HG03460 (cell line): ENCODE measurements around the gene AGBL1.
"Not testable (repeated sequence)": the region's sequence is repeated elsewhere in the genome, so short reads cannot be mapped to it uniquely, and the experiment has no call there.

Source experiments
- ATAC-seq: cut with Tn5 transposase; IDR thresholded peaks from one replicate; pipeline ENCODE4 v1.9.1; 2021; ENCODE audit not compliant: unreplicated experiment

Gene AGBL1

DNA sequence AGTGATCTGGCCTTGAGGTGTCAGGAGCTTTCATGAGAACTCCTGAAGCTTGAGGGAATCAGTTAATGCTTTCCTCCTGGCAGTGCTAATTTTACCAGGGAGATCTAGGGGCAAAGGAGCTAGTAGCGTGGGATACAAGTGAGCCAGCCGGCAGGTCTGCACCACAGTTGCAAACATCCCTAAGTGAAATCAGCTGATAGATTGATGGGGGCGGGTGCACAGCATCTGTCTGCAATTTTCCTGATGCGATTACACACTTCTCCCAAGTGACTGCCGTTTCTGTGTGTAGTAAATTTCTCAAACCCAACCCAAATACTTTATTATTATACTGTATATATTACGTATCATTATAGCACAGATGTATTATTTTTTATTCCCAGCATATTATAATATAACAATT, 304.5 kb downstream of the AGBL1 start:
- no peak for ATAC-seq

DNA sequence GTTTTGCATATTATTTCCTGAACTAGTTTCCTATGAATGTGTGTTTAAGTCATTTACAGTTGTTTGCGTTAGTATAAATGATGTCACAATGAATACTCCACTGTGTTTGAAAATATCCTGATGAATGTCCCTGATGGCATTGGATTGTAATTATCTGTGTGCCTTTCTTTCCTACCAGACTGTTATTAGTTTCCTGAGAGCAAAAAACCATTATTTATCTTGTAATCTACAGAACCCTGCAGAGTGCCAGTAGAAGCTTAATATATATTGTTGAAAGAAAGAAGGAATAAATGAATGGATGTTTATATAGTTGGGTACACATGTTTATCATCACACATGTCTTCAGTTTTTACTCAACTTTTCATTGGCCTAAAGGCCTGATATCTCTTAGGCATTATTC, 312.6 kb downstream of the AGBL1 start:
- ATAC-seq = no peak

DNA sequence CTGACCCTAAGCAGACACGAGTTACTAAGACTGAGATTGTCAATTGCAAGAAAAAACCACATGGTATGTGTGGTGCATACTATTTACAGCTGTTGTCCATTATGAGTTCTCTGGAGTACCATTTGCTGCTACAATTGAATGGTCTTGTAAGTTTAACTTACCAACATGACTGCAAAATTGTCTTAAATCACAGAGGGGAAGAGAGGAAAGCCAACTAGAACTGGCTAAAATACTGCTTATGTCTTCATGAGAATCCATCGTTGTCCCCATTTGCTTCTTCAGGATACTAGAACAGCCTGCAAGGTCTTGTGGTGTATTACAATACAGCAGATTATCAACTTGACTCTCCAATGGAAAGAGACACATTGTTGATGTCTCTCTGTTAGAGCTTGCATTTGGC, 313.2 kb downstream of the AGBL1 start:
- no peak for ATAC-seq

DNA sequence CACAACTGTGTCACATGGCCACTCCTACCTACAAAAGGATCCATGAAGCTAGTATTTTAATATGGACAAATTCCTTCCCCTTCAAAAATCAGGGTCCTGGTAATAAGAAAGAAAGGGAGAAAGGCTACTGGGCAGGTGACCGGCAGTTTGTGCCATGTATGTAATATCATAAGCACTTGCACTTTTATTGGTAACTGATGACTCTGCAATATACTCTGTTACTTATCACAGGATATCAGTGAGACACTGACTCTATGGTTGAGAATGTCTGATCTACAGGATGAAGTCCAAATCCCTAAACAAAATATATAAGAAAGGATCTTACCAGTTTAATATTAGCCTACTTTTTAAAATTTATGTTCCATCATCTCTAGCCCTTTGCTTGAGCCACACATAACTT, 315.2 kb downstream of the AGBL1 start:
- ATAC-seq = no peak

DNA sequence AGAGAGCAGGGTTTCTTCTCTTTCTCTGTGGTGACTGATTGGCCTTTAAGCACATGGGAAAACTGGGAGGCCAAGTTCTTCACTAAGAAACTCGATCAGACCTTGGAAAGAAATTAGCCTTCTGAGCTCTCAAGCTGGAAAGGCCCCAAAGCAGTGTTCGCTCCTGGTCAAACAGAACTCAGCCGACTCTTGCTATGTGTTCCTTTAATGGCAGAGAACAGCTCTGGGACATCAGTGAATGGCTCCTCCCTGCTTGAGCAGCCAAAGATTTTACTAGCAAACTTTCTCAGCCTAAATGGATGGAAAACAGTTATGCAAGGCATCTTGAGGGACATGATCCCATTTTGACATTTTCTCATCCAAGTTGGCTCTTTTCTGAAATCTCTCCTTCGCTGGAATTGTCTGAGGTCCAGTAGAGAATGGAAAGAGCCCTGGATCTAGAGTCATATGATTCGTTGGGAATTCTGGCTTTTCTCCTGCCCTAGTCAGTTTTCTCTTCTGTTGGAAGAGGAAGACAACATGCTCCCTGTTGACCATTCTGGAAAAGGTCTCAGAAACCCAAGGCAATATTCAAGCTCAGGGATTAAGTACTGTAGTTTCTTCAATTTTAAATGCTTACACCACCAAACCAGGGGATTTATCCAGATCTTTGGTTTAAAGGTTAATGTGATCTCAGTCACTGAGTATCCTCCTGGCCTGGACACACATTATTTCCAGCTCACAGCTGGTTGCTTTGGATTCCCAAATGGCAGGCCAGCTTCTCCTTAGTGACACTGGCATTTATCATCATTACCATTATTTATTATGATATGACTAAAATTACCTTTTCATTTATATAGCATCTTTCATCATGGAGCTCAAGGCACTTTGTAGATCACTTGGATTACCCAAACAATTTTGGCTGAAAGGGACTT, 319.6 kb downstream of the AGBL1 start:
- no peak for ATAC-seq

DNA sequence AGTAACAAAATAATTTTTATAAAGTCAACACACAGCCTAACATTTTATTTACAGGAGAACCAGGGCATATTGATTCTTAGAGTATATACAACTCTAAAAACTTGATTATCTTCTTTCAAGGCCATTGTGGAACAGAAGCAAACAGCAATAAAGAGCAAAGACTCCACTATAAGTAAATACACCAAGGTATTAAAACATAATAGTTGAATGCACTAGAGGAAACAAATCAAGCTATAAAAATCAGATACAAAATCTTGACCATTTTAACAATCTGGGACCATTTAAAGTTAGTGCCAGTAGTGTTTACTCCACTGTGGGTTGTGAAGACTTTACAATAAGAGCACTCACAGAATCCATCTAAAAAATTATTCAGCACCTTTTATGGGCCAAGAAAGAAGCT, 323.6 kb downstream of the AGBL1 start:
- ATAC-seq = no peak

DNA sequence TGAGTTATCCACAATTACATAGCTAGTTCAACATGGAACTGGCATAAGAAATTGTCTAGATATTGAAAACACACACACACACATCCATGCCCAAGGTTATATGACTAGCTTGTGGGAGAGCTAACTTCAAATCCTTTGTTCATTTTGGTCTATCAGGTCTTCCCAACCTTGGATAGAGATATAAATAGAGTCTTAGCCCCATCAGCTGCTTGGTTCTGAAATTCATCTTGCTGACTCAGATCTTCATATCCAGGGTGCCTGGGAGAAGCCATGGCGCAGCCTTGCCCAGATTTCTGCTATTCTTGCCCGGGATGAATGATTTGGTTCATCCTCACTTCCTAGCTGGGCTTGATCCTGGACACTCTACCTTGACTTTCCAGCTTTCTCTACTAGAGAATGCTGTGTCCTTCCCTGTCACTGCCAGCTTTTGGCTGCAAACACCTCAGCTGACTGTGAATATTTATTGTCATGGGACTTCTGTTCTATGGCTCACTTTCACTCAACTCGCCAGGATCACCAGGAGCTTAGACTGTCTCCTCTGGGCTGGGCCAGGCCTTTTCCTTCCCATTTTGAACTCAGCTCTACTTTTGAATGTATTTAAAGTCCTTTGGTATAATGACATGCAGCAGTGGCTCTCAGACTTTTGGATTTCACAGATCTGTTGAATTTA, 324.4 kb downstream of the AGBL1 start:
- ATAC-seq = no peak

DNA sequence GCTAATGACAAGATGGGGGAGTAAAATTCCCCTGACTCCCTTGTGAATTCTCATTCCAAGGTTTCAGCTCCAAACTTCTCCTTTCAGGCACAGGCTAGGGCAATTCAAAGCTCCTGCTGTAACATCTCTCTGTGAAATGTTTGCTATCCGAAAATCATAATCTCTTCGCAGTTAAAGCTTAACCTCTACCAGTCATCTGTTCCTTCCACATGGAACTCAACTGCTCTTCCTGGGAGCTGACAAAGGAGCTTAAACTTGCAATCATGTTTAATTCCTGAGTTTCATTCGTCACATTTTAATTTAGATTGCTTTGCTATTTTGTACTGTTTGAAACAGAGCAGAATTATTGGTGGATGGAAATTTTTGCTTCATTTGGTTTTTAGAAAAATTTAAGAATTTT, 328.6 kb downstream of the AGBL1 start:
- no peak for ATAC-seq

DNA sequence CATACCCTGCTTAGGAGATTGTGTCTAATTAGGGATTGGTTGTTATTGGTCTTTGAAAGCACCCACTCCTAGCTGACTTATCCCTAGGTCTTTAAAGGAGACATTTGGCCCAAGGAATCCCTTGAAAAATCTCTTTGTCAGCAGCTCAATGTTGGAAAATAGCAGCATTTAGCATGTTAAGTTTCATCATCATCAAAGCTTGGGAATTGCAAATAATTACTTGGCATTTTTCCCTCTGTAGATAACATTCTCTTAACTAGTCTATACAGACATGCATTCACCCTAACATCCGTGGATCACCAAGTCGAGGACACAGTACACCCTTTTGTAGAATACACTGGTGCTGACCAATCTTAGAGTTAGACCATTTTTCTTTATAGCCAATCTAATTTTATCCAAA, 332.2 kb downstream of the AGBL1 start:
- ATAC-seq = no peak

DNA sequence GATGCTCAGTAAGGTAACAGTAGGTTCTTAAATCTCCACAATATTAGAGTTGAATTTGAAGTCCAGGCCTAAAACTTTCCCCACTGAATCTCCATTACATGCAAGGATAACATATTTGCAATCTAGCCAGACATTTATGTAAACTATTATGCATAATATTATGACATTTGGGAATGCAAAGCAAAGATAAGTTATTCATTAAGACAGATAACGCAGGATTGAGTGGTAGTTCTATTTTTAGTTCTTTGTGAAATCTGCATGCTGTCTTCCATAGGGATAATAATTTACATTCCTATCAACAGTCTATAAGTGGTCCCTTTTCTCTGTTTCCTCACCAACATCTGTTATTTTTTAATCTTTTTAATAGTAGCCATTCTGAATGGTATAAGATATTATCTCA, 333.5 kb downstream of the AGBL1 start:
- ATAC-seq = no peak

DNA sequence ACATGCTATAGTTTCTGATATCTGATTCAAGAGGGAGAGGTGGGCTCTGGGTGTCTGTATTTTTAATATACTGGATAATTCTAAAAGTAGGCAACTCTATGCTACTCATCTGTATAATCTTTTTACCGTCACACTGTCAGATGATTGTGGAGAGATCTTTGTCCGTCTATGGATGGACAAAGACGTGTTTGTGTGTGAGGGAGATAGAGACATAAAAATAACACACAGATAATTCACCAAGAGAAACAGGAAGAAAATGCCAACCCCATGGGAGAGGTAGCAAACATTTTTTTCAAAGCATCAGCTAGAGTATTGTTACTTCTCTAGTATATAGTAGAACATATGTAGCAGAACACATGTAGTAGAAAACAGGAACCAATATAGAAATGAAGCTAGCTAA, 346.1 kb downstream of the AGBL1 start:
- ATAC-seq = no peak

DNA sequence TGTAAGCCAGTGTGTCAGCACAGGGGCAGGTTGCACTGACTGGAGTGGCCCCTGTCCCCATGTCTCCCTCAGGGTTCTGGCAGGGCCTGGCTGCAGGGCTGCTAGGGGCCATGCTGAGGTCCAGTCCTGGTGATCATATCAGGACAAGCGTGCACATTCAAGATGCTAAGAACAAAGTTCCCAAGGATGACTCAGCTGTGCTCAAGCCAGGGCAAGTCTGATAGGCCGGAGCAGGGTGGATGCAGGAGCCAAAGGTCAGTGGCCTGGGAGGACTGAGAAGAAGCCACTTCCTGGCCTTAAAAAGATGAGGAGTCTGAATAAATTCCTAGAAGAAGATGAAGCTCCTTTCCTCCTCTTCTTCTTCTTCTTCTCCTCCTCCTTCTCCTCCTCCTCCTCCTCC, 353.2 kb downstream of the AGBL1 start:
- ATAC-seq = no peak

DNA sequence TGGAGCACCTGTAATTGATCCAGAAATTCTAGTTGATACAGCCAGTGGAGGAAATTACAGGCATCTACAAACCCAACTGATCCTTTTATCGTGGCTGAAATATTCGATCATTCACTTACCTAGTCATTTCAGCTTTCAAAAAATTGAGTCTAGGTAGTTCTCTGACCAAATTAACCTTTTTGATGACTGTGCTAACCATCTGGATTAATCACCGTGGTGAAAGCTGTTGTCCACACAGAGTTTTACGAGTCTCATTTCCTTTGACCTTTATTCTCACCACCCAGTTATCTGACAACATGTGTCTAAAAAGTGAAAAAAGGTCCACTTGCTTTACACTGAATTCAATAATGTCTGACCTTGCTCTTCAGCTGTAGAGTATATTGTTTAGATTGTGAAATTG, 354.3 kb downstream of the AGBL1 start:
- no peak for ATAC-seq

DNA sequence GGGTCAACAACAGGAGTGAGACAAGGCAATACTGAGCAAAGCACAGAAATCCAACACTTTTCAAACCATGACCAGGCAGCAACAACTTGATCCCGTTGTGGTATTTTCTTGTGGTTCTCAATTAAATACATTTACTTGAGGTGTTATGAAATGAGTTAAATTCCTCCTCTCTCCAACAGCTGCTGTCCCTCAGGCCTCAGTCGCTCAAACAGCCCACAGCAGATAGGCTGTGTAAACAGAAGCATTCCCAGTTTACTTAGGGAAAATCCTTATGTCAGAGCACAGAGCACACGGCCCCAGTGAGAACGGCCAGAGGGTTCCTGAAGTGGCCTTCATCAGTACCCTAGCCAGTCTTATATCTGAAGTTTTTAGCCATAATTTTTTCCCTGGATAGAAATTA, 359.9 kb downstream of the AGBL1 start:
- no peak for ATAC-seq

DNA sequence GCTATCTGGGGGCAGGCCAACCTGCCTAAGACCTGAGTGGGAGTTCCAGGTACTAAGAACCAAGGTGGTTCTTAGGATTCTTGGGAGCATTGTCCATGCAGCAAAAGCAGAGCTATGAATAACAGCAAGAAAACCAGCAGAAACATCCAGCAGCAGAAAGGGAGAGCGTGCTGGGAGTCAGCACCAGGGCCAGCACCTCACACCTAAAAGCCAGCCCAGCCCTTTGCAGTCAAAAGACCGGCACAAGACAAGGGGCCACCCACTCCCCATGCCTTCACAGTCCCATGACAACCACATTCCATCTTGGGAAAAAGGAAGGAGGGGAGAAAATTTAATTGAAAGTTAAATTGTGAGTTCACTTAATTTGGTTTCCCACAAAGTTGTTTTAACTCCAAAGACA, 364.9 kb downstream of the AGBL1 start:
- ATAC-seq = no peak

DNA sequence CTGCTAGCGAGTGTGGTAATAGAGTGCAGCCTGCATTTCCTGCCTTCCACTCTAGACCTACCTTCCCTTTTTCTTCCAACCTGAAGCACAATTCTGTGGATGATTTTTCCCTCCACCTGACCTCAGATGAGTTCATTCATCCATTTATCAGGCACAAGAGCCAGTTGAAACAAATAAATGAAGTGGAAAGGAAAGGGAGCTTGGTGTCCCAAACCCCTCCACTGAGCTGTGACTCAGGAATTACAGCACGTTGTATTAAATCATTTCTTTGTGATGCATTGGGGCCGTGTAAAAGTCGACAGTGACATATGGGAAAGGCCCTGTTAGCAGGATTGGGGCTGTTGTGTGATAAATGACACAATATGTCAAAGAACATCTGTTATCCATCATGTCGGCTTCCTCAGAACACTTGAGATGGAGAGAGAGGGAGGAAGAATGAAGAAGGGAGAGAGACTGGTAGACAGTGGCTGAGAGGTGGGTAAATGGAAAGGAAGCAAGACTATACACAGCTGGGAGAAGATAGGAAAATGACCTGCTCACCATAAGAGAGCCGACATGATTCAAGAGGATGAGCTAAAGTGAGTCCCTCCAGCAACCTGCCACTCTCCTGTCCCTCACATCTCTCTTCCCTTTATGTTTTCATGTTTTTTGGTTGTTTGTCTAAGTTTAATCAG, 366.0 kb downstream of the AGBL1 start:
- no peak for ATAC-seq

DNA sequence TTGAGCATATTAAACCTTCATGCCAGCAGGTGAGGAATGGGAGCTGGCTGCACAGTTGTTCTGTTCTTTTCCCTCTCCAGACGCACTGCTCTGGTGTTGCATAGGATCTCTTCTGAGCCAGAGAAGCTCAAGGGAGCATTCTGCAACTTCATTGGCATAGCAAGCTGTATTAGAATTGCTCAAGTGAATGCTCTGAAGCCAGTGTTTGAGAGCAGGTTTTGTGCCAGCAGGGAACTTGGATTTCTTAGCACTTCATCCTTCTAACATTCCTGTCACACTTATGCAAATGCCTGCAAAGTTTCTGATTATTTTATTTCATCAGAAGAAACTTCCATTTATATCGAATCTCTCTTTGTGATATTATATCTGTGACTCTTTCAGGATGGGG, 366.6 kb downstream of the AGBL1 start:
- no peak for ATAC-seq

DNA sequence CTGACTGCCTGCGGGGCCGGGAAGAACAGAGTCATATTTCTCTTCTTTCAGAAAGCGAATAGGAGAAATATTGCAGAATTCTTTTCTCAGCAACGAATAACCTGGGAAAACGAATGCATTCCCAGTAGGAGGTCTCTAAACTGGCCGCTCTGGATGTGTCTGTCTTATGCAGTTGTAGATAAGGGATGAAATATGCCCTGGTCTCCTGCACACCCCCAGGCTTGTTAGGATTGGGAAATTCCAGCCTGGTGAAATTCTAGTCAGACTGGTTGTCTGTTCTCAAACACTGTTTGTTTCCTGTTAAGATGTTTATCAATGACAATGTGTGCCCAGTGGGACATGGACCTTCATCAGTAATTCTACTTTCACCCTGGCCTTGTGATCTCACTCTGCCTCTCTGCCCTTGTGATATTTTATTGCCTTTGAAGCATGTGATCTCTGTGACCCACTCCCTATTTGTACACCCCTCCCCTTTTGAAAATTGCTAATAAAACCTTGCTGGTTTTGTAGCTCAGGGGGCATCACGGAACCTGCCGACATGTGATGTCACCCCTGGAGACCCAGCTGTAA, 385.9 kb downstream of the AGBL1 start:
- not testable (repeated sequence) for ATAC-seq

DNA sequence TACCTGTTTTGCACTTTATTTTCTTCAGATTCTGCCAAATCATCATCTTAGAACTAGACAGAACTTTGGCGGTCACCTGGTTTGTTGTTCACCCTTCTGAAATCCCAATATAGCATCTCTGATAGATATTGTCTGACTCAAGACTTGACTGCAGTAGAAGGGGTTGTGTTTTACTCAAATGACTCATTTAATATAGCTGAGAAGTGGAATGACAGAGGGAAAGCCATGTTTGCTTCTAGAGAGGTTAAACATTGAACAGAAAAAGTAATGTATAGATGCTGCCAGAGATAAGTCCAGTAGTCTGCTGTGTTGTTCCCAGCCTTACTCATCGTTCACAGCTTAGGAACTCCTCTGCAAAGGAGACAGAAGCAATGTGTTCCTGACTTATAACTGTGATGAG, 402.0 kb downstream of the AGBL1 start:
- no peak for ATAC-seq

DNA sequence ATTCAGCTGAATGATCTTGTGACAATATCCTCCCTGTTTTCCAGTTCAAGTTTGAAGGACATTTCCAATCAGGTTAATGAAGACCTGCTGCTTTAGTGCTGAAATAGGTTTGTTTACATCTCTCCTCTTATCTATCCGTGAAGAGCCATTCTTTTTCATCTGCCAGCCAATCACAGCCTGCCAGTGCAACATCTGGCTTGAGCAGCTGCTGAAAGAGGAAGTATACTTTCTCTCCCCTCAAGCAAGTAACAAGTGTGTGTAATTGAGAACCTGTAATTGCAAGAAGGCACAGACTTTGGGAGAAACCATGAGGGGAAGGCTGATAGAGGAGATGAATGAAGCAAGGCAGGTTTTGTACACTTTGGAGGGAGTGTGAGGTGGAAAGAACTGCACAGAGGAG, 404.3 kb downstream of the AGBL1 start:
- ATAC-seq = no peak

DNA sequence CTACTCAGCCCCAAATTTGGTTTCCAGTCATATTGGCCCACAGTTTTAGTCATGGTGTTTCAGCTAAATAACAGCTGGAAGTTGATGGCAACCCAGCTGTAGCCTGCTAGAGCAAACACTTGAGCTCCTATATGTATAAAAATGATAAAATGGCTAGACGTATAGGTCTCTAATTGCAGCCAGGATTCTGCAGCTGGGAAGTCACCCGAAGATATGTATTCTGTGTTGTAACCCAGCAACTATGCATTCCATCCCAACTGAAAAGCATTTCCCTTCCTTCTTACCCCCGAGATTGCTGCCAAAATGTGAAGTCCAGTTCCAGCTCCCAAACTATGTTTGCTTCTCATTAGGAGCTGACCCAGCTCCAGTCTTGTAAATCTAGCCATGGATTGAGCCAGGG, 408.4 kb downstream of the AGBL1 start:
- no peak for ATAC-seq

DNA sequence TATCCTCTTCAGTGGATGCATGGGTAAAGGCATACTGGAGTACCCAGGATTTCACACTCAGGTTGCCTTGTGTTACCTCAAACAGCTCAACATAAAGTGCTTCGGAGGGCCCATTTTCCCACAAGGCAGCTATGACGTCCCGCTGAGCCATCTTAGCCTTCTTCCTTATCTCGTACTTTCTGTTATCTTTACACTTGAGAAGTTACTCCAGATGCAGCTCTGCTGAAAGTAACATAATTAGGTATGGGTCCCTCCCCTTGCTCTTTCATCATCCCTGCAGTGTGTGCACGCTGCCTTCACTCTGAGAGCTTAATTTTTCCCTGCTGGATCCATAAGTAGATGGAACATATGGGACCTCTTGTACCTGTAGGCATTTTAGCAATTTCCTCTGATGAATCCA, 410.3 kb downstream of the AGBL1 start:
- no peak for ATAC-seq
